Keratinocyte (primary cell): ENCODE data around the gene TRAM2. TPM values are rescaled to one million over a fixed set of nuclear protein-coding genes. Genes with fewer than 3 reads are reported as not detected.

ENCODE experiments used
- DNase-seq: peaks from one replicate; pipeline ENCODE4 v3.0.0-alpha.2; 2011; ENCODE audit warnings: low read depth, missing footprints, low spot score
- FAIRE-seq: peaks from 2 replicates; lab custom pipeline; 2011; peaks lifted over from hg19 to GRCh38; lab: Jason Lieb, UNC
- H2AFZ ChIP-seq: 2 replicates; pipeline ENCODE4 v1.6.0; 2012; ENCODE audit warnings: low read length, control low read depth, inconsistent platforms; ENCODE audit not compliant: control insufficient read depth
- H3K27ac ChIP-seq: 2 replicates; pipeline ENCODE4 v1.5.1; 2011; ENCODE audit warnings: low read length; ENCODE audit not compliant: control insufficient read depth, insufficient read depth
- H3K27me3 ChIP-seq: 3 replicates; pipeline ENCODE4 v1.6.0; 2011; ENCODE audit warnings: low read length; ENCODE audit not compliant: control insufficient read depth, insufficient read depth; ENCODE audit errors: extremely low read depth
- H3K36me3 ChIP-seq, 2 experiments: 2 replicates in 1 of 2; 3 replicates in 1 of 2; pipeline ENCODE4 v1.5.1; 2011; ENCODE audit warnings: low read length in 2 of 2, mild to moderate bottlenecking in 1 of 2; ENCODE audit not compliant: control insufficient read depth in 2 of 2, insufficient read depth in 2 of 2; ENCODE audit errors: extremely low read depth in 1 of 2
- H3K4me1 ChIP-seq: 3 replicates; pipeline ENCODE4 v1.5.1; 2011; ENCODE audit warnings: low read length; ENCODE audit not compliant: control insufficient read depth, insufficient read depth; ENCODE audit errors: extremely low read depth
- H3K4me2 ChIP-seq: 3 replicates; pipeline ENCODE4 v1.6.0; 2011; ENCODE audit warnings: low read depth, low read length; ENCODE audit not compliant: control insufficient read depth, insufficient read depth; ENCODE audit errors: extremely low read depth
- H3K4me3 ChIP-seq, 3 experiments: fragments of 200-600 bp in 1 of 3; sonication (generic) in 1 of 3; 2 replicates in 2 of 3; 3 replicates in 1 of 3; pipeline ENCODE4 v1.5.1; 2011 to 2016; ENCODE audit warnings: low read length in 3 of 3, mild to moderate bottlenecking in 3 of 3, control low read depth in 2 of 3, inconsistent platforms in 1 of 3, low read depth in 1 of 3, mixed read lengths in 1 of 3, mixed run types in 1 of 3, moderate library complexity in 1 of 3; ENCODE audit not compliant: control insufficient read depth in 2 of 3, insufficient read depth in 2 of 3; ENCODE audit errors: extremely low read depth in 1 of 3
- H3K79me2 ChIP-seq: 2 replicates; pipeline ENCODE4 v1.6.0; 2012; ENCODE audit warnings: low read length; ENCODE audit not compliant: control insufficient read depth, insufficient read depth
- H3K9ac ChIP-seq: 3 replicates; pipeline ENCODE4 v1.6.0; 2011; ENCODE audit warnings: low read length; ENCODE audit not compliant: control insufficient read depth, insufficient read depth; ENCODE audit errors: extremely low read depth
- H3K9me1 ChIP-seq: 3 replicates; pipeline ENCODE4 v1.6.0; 2011; ENCODE audit warnings: low read length; ENCODE audit not compliant: control insufficient read depth, insufficient read depth; ENCODE audit errors: extremely low read depth
- H3K9me3 ChIP-seq: 2 replicates; pipeline ENCODE4 v1.5.1; 2012; ENCODE audit warnings: low read depth, low read length; ENCODE audit not compliant: control insufficient read depth
- H4K20me1 ChIP-seq: 3 replicates; pipeline ENCODE4 v1.6.0; 2011; ENCODE audit warnings: low read length; ENCODE audit not compliant: control insufficient read depth, insufficient read depth; ENCODE audit errors: extremely low read depth
- CTCF ChIP-seq, 3 experiments: IDR thresholded peaks in 1 of 3; conservative IDR thresholded peaks in 1 of 3; optimal IDR thresholded peaks in 1 of 3; 2 replicates in 2 of 3; 3 replicates in 1 of 3; pipeline versions ENCODE3 to v1.5.1; 2011; ENCODE audit warnings: low read length in 3 of 3, mild to moderate bottlenecking in 3 of 3, moderate library complexity in 2 of 3, control low read depth in 1 of 3, inconsistent platforms in 1 of 3; ENCODE audit not compliant: insufficient read depth in 2 of 3; ENCODE audit errors: extremely low read depth in 1 of 3
- EZH2 ChIP-seq: IDR thresholded peaks from one replicate; pipeline ENCODE4 v1.6.1; 2012; ENCODE audit warnings: inconsistent platforms, mild to moderate bottlenecking, low read length, moderate library complexity
- dilution Hi-C: fragments of 300-500 bp; cut with MboI; formaldehyde crosslinking; loops from one replicate; pipeline ENCODE4 v1.7.0; 2020; ENCODE audit warnings: low sequenced_read_pairs; ENCODE audit not compliant: extremely low pct_ligation_motif_present
- polyA plus RNA-seq, 5 experiments: library from polyadenylated mRNA; depleted of rRNA in 3 of 5; stranded (reverse) in 3 of 5; stranded (forward) in 1 of 5; unstranded in 1 of 5; fragments of >200 nt; gene quantifications; 1 replicate in 1 of 5; 2 replicates in 3 of 5; 3 replicates in 1 of 5; pipeline versions ENCODE4 v1.2.1 to v1.2.3, GENCODE V29; 2011 to 2012; ENCODE audit warnings: missing spikeins in 2 of 5, low read depth in 1 of 5, low replicate concordance in 1 of 5

TRAM2 gene
- polyA plus RNA-seq, 1 donor (not counting 4 experiments of a cell fraction or from before 2014, with no cell fraction given), result 9.2 TPM

GRCh38 chr6:52560462-52560861, 16.4 kb downstream of the TRAM2 start:
- no peak for DNase-seq
- Histone ChIP-seq H3K9me1 (no peaks in the 10 kb centered on the region), H3K4me1 (peaks cover 3% of the 10 kb centered on the region), H3K9me3 (no peaks in the 10 kb centered on the region), H4K20me1 (no peaks in the 10 kb centered on the region), H3K79me2 (peaks cover 52% of the 10 kb centered on the region), H3K27me3 (no peaks in the 10 kb centered on the region), H3K9ac (no peak overlapping the region), H3K4me3 (no peak overlapping the region), H3K4me2 (no peak overlapping the region), H2AFZ (no peak overlapping the region), H3K36me3 (no peaks in the 10 kb centered on the region), H3K27ac (no peak overlapping the region)
- FAIRE-seq, result no peak
- dilution Hi-C loops, result no loop called here
- TF ChIP-seq EZH2 (no peak), CTCF (optimal IDR thresholded peaks at IDR 0.05 in 1 of 3, IDR thresholded peaks at IDR 0.05 in 1 of 3, conservative IDR thresholded peaks at IDR 0.05 in 1 of 3; ENCODE audit: extremely low read depth in 1 of 3, insufficient read depth in 2 of 3, low read length in 3 of 3) (no peak)

GRCh38 chr6:52558266-52559000, 18.4 kb downstream of the TRAM2 start:
- peaks cover 8% of the 10 kb centered on the region for H3K4me1 ChIP-seq
- H3K27ac ChIP-seq, result no peak overlapping the region
- DNase-seq (no peak), FAIRE-seq (no peak)
- H3K9me3 ChIP-seq, result no peaks in the 10 kb centered on the region
- no peaks in the 10 kb centered on the region for H3K9me1 ChIP-seq
- no peaks in the 10 kb centered on the region for H4K20me1 ChIP-seq
- no peak overlapping the region for H3K9ac ChIP-seq
- no peak overlapping the region for H3K4me2 ChIP-seq
- no peak for TF ChIP-seq CTCF (optimal IDR thresholded peaks at IDR 0.05 in 1 of 3, IDR thresholded peaks at IDR 0.05 in 1 of 3, conservative IDR thresholded peaks at IDR 0.05 in 1 of 3; ENCODE audit: extremely low read depth in 1 of 3, insufficient read depth in 2 of 3, low read length in 3 of 3)
- TF ChIP-seq EZH2, result no peak
- dilution Hi-C loops, result no loop called here
- no peaks in the 10 kb centered on the region for H3K27me3 ChIP-seq
- no peak overlapping the region for H3K4me3 ChIP-seq
- H3K79me2 ChIP-seq, result peaks cover 44% of the 10 kb centered on the region
- no peak overlapping the region for H2AFZ ChIP-seq
- no peaks in the 10 kb centered on the region for H3K36me3 ChIP-seq
